CD1c-positive myeloid dendritic cell (primary cell): ENCODE measurements around the gene ADAMTS17.

ENCODE experiments used
- DNase-seq: peaks from one replicate; pipeline ENCODE4 v3.0.0-alpha.2; 2016; ENCODE audit errors: extremely low spot score

The ADAMTS17 gene

GRCh38 chr15:100201376-100202280 is 140.1 kb downstream of the ADAMTS17 start:
- no peak for DNase-seq

- no peak for DNase-seq
These were observed 141.4 kb downstream of the ADAMTS17 start for GRCh38 chr15:100200287-100200880.

GRCh38 chr15:100199711-100200286 is 142.0 kb downstream of the ADAMTS17 start:
- no peak for DNase-seq

GRCh38 chr15:100198442-100198841 is 143.3 kb downstream of the ADAMTS17 start:
- DNase-seq, result no peak

- DNase-seq, result no peak
These were observed 145.3 kb downstream of the ADAMTS17 start for GRCh38 chr15:100196326-100197058.

- DNase-seq, result no peak
These were observed 146.8 kb downstream of the ADAMTS17 start for GRCh38 chr15:100194996-100195395.

GRCh38 chr15:100193277-100193860 is 148.4 kb downstream of the ADAMTS17 start:
- DNase-seq, result no peak

GRCh38 chr15:100192097-100193080 is 149.4 kb downstream of the ADAMTS17 start:
- DNase-seq, result no peak

- DNase-seq, result no peak
These were observed 150.6 kb downstream of the ADAMTS17 start for GRCh38 chr15:100191161-100191560.

GRCh38 chr15:100190675-100191074 is 151.1 kb downstream of the ADAMTS17 start:
- DNase-seq, result no peak

- DNase-seq, result no peak
These were observed 151.9 kb downstream of the ADAMTS17 start for GRCh38 chr15:100189849-100190248.

GRCh38 chr15:100189319-100189718 is 152.5 kb downstream of the ADAMTS17 start:
- DNase-seq, result no peak

GRCh38 chr15:100187677-100188076 is 154.1 kb downstream of the ADAMTS17 start:
- DNase-seq, result no peak

GRCh38 chr15:100186960-100187359 is 154.8 kb downstream of the ADAMTS17 start:
- no peak for DNase-seq

GRCh38 chr15:100186366-100186765 is 155.4 kb downstream of the ADAMTS17 start:
- DNase-seq, result no peak

- no peak for DNase-seq
These were observed 157.8 kb downstream of the ADAMTS17 start for GRCh38 chr15:100183921-100184495.

- DNase-seq, result no peak
These were observed 160.9 kb downstream of the ADAMTS17 start for GRCh38 chr15:100180921-100181320.

- DNase-seq, result no peak
These were observed 166.2 kb downstream of the ADAMTS17 start for GRCh38 chr15:100175406-100176114.

- no peak for DNase-seq
These were observed 166.9 kb downstream of the ADAMTS17 start for GRCh38 chr15:100174904-100175275.
